ENCODE data around the gene RNF8.
"Not testable (repeated sequence)": the region's sequence is repeated elsewhere in the genome, so short reads cannot be mapped to it uniquely, and the experiment has no call there.

The RNF8 gene

DNA sequence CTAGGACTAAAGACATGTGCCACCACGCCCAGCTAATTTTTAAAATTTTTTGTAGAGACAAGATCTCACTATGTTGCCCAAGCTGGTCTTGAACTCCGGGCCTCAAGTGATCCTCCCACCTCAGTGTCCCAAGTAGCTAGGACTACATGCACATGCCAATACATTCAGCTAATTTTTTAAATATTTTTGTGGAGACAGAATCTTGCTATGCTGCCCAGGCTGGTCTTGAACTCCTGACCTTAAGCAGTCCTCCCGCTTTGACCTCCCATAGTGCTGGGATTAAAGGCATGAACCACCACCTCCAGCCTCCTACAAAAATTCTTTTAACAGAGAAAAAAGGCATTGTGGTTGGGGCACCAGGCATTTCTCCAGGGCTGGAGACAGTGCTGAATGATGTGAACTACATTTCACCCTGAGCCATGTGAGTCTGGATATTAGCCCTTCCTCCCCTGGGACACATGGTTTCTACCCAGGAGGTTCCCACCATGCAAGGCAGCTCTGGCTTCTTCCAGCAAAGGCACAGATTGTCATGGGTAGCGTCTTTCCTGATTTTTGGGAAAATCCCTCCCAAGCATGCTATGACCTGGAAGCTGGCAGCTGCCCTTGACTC lies 42.9 kb downstream of the RNF8 start:
- no peaks in the 10 kb centered on the region for H3K27me3 ChIP-seq (ENCODE audit: control insufficient read depth, insufficient read depth, low read length, poor library complexity, severe bottlenecking)
- no peaks in the 10 kb centered on the region for H3K36me3 ChIP-seq (ENCODE audit: control insufficient read depth, insufficient read depth, low read length)
- no peaks in the 10 kb centered on the region for H3K9me3 ChIP-seq (ENCODE audit: control insufficient read depth, low read length)
- H3K4me1 ChIP-seq (ENCODE audit: control insufficient read depth, insufficient read depth, low read length) = no peaks in the 10 kb centered on the region
- no peak overlapping the region for H3K4me3 ChIP-seq (ENCODE audit: insufficient read depth, low read depth, low read length)
- H3K27ac ChIP-seq (ENCODE audit: insufficient read depth, low read depth, low read length, poor library complexity, severe bottlenecking) = no peak overlapping the region
- 89 to 93% methylated on average over 4 of the region's 4 CpGs for WGBS, 2 experiments

DNA sequence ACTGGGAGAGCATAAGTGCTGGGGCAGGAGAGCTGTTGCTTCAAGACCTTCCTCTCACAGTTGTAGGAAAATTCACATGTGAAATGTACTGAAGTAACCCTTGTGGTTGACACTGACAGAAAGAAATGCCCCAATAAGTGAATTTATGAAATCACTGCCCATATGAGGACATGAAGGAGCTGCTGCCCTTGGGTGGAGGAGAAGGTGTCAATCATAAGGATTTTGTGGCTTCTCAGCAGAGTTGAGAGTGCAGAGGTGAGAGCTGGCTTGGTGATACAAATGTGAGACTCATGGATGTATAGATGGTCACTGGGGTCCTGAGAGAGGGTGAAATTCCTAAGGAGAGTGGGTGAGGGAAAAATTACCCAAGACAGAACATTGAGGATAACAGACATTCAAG lies 45.3 kb downstream of the RNF8 start:
- Histone ChIP-seq H3K4me3 (ENCODE audit: insufficient read depth, low read depth, low read length) (no peak overlapping the region), H3K36me3 (ENCODE audit: control insufficient read depth, insufficient read depth, low read length) (no peaks in the 10 kb centered on the region), H3K27ac (ENCODE audit: insufficient read depth, low read depth, low read length, poor library complexity, severe bottlenecking) (no peak overlapping the region), H3K4me1 (ENCODE audit: control insufficient read depth, insufficient read depth, low read length) (no peaks in the 10 kb centered on the region), H3K27me3 (ENCODE audit: control insufficient read depth, insufficient read depth, low read length, poor library complexity, severe bottlenecking) (no peaks in the 10 kb centered on the region), H3K9me3 (ENCODE audit: control insufficient read depth, low read length) (no peaks in the 10 kb centered on the region)

DNA sequence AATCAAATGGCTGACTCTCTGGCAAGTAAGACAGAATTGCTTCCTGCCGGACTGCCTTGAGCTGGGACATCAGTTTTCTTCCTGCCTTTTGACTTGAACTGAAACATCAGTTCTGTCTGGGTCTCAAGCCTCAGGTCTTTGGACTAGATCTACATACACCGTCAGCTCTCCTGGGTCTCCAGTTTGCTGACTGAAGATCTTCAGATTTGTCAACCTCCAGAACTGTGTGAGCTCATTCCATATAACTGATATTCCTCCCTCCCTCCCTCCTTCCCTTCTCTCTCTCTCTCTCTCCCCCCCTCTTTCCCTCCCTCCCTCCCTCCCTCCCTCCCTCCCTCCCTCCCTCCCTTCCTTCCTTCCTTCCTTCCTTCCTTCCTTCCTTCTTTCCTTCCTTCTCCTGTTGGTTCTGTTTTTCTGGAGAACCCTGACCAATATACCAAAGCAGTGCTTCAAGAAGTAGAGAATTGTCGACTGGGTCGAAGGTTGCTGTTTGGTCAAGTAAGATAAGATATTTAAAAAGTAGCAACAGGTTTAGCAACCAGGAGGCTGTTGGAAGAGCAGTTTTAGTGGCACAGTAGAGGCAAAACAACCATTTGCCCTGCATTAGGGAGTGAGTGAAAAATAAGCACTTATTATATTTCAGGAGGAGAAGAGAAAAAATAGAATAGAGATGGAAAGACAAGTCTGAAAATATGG lies 46.2 kb downstream of the RNF8 start:
- 57 to 58% methylated on average over 4 of the region's 4 CpGs for WGBS, 2 experiments

DNA sequence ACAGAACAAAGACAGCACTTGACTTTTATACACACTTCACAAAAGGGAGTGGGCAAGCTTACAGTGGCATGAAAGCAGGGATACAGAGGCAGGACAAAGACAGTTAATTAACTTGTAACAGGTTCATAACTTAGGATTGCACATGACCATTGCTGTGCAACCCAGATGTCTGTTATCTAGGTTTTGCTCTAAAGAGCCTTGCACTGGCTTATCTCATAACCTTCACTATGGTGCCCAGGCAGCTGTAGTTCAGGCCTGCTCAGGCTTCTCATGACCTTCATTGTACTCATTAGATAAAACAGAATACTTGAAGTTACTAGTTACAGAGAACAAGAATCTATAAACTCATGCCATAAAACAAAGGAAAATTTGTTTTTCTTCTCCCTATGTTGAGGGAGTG lies 47.9 kb downstream of the RNF8 start:
- H3K27me3 ChIP-seq (ENCODE audit: control insufficient read depth, insufficient read depth, low read length, poor library complexity, severe bottlenecking); H3K4me3 ChIP-seq (ENCODE audit: insufficient read depth, low read depth, low read length); H3K9me3 ChIP-seq (ENCODE audit: control insufficient read depth, low read length): not testable (repeated sequence)

More for the DNA sequence above, 46.2 kb downstream of the RNF8 start:
- Histone ChIP-seq H3K9me3 (ENCODE audit: control insufficient read depth, low read length) (no peaks in the 10 kb centered on the region), H3K4me3 (ENCODE audit: insufficient read depth, low read depth, low read length) (no peak overlapping the region), H3K27ac (ENCODE audit: insufficient read depth, low read depth, low read length, poor library complexity, severe bottlenecking) (no peak overlapping the region), H3K36me3 (ENCODE audit: control insufficient read depth, insufficient read depth, low read length) (no peaks in the 10 kb centered on the region), H3K27me3 (ENCODE audit: control insufficient read depth, insufficient read depth, low read length, poor library complexity, severe bottlenecking) (no peaks in the 10 kb centered on the region), H3K4me1 (ENCODE audit: control insufficient read depth, insufficient read depth, low read length) (no peaks in the 10 kb centered on the region)

DNA sequence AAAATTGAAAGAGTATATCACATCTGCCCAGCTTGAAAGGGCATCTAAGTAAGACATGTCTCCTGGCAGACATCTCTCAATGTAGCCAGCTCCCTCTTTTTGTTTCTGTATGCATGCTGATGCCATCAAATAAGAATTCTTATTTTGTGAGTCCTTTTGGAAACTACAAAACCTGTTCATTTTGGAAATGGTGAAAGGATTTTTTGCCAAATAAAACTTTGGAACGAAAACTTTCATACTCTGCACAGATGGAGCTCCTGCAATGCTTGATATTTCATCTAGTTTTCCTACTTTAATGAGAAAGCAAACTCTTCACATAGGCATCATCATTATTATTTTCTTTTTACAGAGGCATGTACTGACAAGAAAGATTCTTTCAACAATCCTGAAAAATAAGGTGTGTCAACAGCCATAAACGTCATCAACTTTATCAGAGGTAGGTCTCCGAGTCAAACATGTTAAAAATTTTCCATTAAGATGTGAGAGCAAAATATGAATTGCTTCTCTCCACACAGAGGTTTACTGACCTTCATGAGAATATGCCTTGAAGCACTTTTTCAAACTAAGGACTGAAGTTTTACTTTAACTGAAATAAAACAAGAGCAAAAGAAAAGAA lies 53.1 kb downstream of the RNF8 start:
- H3K4me3 ChIP-seq (ENCODE audit: insufficient read depth, low read depth, low read length) = no peak overlapping the region
- no peaks in the 10 kb centered on the region for H3K36me3 ChIP-seq (ENCODE audit: control insufficient read depth, insufficient read depth, low read length)
- H3K4me1 ChIP-seq (ENCODE audit: control insufficient read depth, insufficient read depth, low read length) = no peaks in the 10 kb centered on the region
- no peaks in the 10 kb centered on the region for H3K27me3 ChIP-seq (ENCODE audit: control insufficient read depth, insufficient read depth, low read length, poor library complexity, severe bottlenecking)
- 76 to 91% methylated on average over 2 to 3 of the region's 3 CpGs for WGBS, 2 experiments
- no peak overlapping the region for H3K27ac ChIP-seq (ENCODE audit: insufficient read depth, low read depth, low read length, poor library complexity, severe bottlenecking)
- H3K9me3 ChIP-seq (ENCODE audit: control insufficient read depth, low read length) = no peaks in the 10 kb centered on the region

More for the DNA sequence above, 47.9 kb downstream of the RNF8 start:
- H3K4me1 ChIP-seq (ENCODE audit: control insufficient read depth, insufficient read depth, low read length); H3K36me3 ChIP-seq (ENCODE audit: control insufficient read depth, insufficient read depth, low read length); H3K27ac ChIP-seq (ENCODE audit: insufficient read depth, low read depth, low read length, poor library complexity, severe bottlenecking): not testable (repeated sequence)

DNA sequence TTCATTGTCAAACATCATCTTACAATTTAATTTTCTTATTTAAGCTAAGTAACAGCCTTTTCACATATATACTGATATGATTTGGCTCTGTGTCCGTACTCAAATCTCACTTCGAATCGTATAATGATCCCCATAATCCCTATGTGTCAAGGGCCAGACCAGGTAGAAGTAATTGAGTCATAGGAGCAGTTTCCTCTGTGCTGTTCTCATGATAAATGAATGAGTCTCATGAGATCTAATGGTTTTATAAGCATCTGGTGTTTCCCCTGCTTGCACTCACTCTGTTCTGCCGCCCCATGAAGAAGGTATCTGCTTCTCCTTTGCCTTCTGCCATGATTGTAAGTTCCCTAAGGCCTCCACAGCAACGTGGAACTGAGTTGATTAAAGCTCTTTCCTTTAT lies 54.2 kb downstream of the RNF8 start:
- 84 to 90% methylated on average over 4 to 5 of the region's 5 CpGs for WGBS, 2 experiments
- Histone ChIP-seq H3K27me3 (ENCODE audit: control insufficient read depth, insufficient read depth, low read length, poor library complexity, severe bottlenecking) (no peaks in the 10 kb centered on the region), H3K4me3 (ENCODE audit: insufficient read depth, low read depth, low read length) (no peak overlapping the region), H3K9me3 (ENCODE audit: control insufficient read depth, low read length) (no peaks in the 10 kb centered on the region), H3K27ac (ENCODE audit: insufficient read depth, low read depth, low read length, poor library complexity, severe bottlenecking) (no peak overlapping the region), H3K36me3 (ENCODE audit: control insufficient read depth, insufficient read depth, low read length) (no peaks in the 10 kb centered on the region), H3K4me1 (ENCODE audit: control insufficient read depth, insufficient read depth, low read length) (no peaks in the 10 kb centered on the region)

DNA sequence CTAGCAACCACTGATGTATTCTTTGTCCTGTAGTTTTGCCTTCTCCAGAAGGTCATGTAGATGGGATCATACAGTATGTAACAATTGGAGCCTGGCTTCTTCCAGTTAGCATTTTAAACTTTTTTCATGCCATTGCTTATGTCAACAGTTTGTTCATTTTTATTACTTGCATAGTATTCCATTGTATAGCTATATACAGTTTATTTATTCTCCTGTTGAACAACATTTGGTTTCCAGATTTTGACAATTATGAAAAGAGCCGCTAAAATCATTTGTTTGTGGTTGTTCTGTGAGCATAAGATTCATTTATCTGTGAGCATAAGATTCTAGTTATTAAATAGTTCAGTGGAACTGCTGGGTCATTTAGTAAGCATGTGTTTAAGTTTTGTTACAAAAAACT lies 55.7 kb downstream of the RNF8 start:
- Histone ChIP-seq H3K27ac (ENCODE audit: insufficient read depth, low read depth, low read length, poor library complexity, severe bottlenecking) (no peak overlapping the region), H3K36me3 (ENCODE audit: control insufficient read depth, insufficient read depth, low read length) (no peaks in the 10 kb centered on the region), H3K9me3 (ENCODE audit: control insufficient read depth, low read length) (no peaks in the 10 kb centered on the region), H3K4me3 (ENCODE audit: insufficient read depth, low read depth, low read length) (no peak overlapping the region), H3K4me1 (ENCODE audit: control insufficient read depth, insufficient read depth, low read length) (no peaks in the 10 kb centered on the region), H3K27me3 (ENCODE audit: control insufficient read depth, insufficient read depth, low read length, poor library complexity, severe bottlenecking) (no peaks in the 10 kb centered on the region)
- WGBS, 2 experiments = 86 to 94% methylated on average over 1 of the region's 1 CpG

DNA sequence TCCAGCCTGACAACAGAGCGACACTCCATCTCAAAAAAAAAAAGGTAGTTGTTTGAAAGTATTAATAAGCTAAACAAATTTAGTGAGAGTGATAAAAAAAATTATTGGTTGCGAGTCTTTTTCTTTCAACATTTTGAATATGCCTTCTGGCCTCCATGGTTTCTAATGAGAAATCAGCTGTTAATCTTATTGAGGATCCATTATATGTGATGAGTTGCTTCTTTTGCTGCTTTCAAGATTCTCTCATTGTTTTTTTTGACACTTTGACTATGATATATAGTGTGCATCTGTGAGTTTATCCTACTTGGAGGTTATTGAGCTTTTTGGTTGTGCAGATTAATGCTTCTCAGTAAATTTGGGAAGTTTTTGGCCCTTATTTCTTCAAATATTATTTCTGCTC lies 63.6 kb downstream of the RNF8 start:
- Histone ChIP-seq H3K27me3 (ENCODE audit: control insufficient read depth, insufficient read depth, low read length, poor library complexity, severe bottlenecking) (no peaks in the 10 kb centered on the region), H3K27ac (ENCODE audit: insufficient read depth, low read depth, low read length, poor library complexity, severe bottlenecking) (no peak overlapping the region), H3K4me1 (ENCODE audit: control insufficient read depth, insufficient read depth, low read length) (no peaks in the 10 kb centered on the region), H3K36me3 (ENCODE audit: control insufficient read depth, insufficient read depth, low read length) (no peaks in the 10 kb centered on the region), H3K9me3 (ENCODE audit: control insufficient read depth, low read length) (no peaks in the 10 kb centered on the region), H3K4me3 (ENCODE audit: insufficient read depth, low read depth, low read length) (no peak overlapping the region)
- WGBS, 2 experiments = 48 to 51% methylated on average over 2 of the region's 2 CpGs

DNA sequence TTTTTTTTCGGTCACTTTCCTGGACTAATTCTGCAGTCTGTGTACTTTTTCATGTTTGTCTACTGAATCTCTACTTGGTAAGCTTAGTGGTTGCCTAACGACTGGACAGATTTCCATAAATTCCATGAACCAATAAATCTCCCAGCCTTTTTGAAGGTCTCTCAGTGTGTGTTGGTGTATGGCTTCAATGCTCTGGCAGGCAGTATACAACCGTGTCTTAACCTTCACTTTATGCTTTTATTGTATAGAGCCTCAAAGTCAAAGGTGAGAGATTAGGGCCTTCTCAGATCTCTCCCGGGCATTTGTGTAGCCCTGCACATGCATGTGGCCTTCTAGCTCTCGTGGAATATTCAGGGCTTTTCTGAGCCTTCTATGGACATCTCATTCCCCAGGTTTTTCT lies 64.9 kb downstream of the RNF8 start:
- H3K4me1 ChIP-seq (ENCODE audit: control insufficient read depth, insufficient read depth, low read length) = no peaks in the 10 kb centered on the region
- H3K9me3 ChIP-seq (ENCODE audit: control insufficient read depth, low read length) = no peaks in the 10 kb centered on the region
- no peak overlapping the region for H3K4me3 ChIP-seq (ENCODE audit: insufficient read depth, low read depth, low read length)
- WGBS, 2 experiments = 62 to 65% methylated on average over 3 to 5 of the region's 5 CpGs
- no peaks in the 10 kb centered on the region for H3K36me3 ChIP-seq (ENCODE audit: control insufficient read depth, insufficient read depth, low read length)
- no peak overlapping the region for H3K27ac ChIP-seq (ENCODE audit: insufficient read depth, low read depth, low read length, poor library complexity, severe bottlenecking)
- no peaks in the 10 kb centered on the region for H3K27me3 ChIP-seq (ENCODE audit: control insufficient read depth, insufficient read depth, low read length, poor library complexity, severe bottlenecking)

DNA sequence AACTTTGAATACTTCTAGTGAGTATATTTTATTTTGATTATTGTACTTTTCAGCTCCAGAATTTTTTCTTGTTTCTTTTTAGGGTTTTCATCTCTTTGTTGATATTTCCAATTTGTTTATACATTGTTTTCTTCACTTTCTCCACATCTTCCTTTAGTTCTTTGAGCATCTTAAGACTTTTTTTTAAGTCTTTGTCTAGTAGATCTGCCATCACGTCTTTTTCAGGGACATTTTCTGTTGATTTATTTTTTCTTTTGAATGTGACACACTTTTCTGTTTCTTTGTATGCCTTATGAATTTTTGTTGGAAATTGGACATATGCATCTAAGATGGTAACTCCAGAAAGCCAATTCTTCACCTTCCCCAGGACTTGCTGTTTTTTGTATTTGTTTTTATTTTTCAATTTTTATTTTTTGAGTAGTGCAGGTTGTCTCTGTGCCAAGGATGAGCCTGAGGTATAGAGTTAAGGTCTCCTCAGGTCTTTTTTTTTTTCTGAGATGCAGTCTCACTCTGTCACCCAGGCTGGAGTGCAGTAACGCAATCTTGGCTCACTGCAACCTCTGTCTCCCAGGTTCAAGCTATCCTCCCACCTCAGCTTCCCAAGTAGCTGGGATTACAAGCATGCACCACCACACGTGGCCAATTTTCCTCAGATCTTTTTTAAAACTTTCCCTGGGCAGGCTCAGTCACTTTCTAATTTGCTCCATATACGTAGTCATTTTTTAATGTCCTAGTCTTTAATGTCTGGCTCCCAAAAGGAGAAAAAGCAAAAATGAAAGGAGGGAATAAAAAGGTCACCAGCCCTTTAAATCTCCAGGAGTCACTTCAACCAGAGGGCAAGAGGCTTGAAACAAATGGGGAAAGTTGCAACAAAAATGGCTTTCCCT lies 72.5 kb downstream of the RNF8 start:
- H3K9me3 ChIP-seq (ENCODE audit: control insufficient read depth, low read length) = no peaks in the 10 kb centered on the region
- H3K36me3 ChIP-seq (ENCODE audit: control insufficient read depth, insufficient read depth, low read length) = no peaks in the 10 kb centered on the region
- H3K27ac ChIP-seq (ENCODE audit: insufficient read depth, low read depth, low read length, poor library complexity, severe bottlenecking) = no peak overlapping the region
- no peaks in the 10 kb centered on the region for H3K4me1 ChIP-seq (ENCODE audit: control insufficient read depth, insufficient read depth, low read length)
- H3K4me3 ChIP-seq (ENCODE audit: insufficient read depth, low read depth, low read length) = no peak overlapping the region
- no peaks in the 10 kb centered on the region for H3K27me3 ChIP-seq (ENCODE audit: control insufficient read depth, insufficient read depth, low read length, poor library complexity, severe bottlenecking)
- WGBS, 2 experiments = 91% methylated on average over 4 of the region's 4 CpGs
